Mucosa of stomach (tissue), 1 donor: ENCODE measurements around the gene PRLR.
A peak's percentile ranks its signal among the peaks of the same experiment; 100 is the strongest.
"Not testable (repeated sequence)": the region's sequence is repeated elsewhere in the genome, so short reads cannot be mapped to it uniquely, and the experiment has no call there.

Experiments used
- H3K27me3 ChIP-seq: one replicate; pipeline ENCODE4 v1.7.0; 2013; ENCODE audit warnings: mild to moderate bottlenecking, low read length; ENCODE audit not compliant: control insufficient read depth, insufficient read depth
- H3K36me3 ChIP-seq: one replicate; pipeline ENCODE4 v1.7.0; 2013; ENCODE audit warnings: low read length; ENCODE audit not compliant: control insufficient read depth, insufficient read depth
- H3K4me1 ChIP-seq: one replicate; pipeline ENCODE4 v1.7.0; 2013; ENCODE audit warnings: mild to moderate bottlenecking, low read length; ENCODE audit not compliant: control insufficient read depth, insufficient read depth
- H3K4me3 ChIP-seq: one replicate; pipeline ENCODE4 v1.7.0; 2013; ENCODE audit warnings: low read length
- H3K9ac ChIP-seq: one replicate; pipeline ENCODE4 v1.7.0; 2013; ENCODE audit warnings: mild to moderate bottlenecking, low read length, moderate library complexity
- H3K9me3 ChIP-seq: one replicate; pipeline ENCODE4 v1.7.0; 2013; ENCODE audit warnings: mild to moderate bottlenecking, low read length, moderate library complexity; ENCODE audit not compliant: control insufficient read depth
- donor health status: Pancreatic carcinoma.

The PRLR gene

DNA sequence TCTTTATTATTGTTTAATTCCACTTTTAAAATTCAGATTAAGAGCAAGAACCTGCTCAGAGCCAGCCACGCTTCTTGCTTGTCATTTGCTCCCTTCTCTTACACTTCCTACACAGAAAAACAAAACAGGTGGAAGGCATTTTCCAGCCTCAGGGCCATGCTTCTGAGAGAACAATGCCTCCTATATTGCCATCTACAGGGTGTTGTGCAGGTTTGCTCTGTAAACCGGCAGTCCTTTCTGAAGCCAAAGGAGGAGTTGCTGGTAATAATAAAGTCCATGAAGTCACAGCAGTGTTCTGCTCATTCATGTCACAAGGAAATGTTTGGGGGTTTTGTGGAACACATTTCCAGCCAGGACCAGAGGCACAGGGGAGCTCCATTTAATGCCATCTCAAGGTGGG, 16.1 kb upstream of the PRLR start:
- Histone ChIP-seq H3K9ac (peak overlapping the region; percentile 13), H3K4me3 (no peak overlapping the region), H3K9me3 (no peaks in the 10 kb centered on the region), H3K4me1 (peaks cover 40% of the 10 kb centered on the region), H3K36me3 (no peaks in the 10 kb centered on the region), H3K27me3 (no peaks in the 10 kb centered on the region)

- H3K27me3 ChIP-seq, H3K9ac ChIP-seq, H3K9me3 ChIP-seq, H3K4me3 ChIP-seq, H3K36me3 ChIP-seq: not testable (repeated sequence)
- peaks cover 47% of the 10 kb centered on the region for H3K4me1 ChIP-seq
Observed at GRCh38 chr5:35245371-35245770, 15.1 kb upstream of the PRLR start.

DNA sequence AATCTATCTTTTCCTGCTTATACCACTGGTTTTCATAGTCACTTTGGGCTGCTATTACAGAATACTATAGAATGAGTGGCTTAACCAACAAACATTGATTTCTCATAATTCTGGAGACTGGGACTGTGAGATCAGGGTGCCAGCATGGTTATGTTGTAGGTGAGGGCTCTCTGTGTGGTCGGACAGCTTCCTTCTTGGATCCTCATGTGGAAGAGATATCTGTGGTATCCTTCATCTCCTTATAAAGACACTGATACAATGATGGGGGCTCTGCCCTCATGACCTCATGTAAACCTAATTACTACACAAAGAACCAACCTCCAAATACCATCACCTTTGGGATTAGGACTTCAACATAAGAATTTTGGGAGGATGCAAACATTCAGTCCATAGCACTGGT, 13.9 kb upstream of the PRLR start:
- Histone ChIP-seq H3K36me3 (no peaks in the 10 kb centered on the region), H3K4me1 (peaks cover 51% of the 10 kb centered on the region), H3K27me3 (no peaks in the 10 kb centered on the region), H3K4me3 (no peak overlapping the region), H3K9ac (no peak overlapping the region), H3K9me3 (no peaks in the 10 kb centered on the region)

GRCh38 chr5:35242702-35243258, 12.5 kb upstream of the PRLR start:
- H3K27me3 ChIP-seq: no peaks in the 10 kb centered on the region
- no peak overlapping the region for H3K9ac ChIP-seq
- H3K36me3 ChIP-seq: no peaks in the 10 kb centered on the region
- peaks cover 43% of the 10 kb centered on the region for H3K4me1 ChIP-seq
- H3K9me3 ChIP-seq: no peaks in the 10 kb centered on the region
- no peak overlapping the region for H3K4me3 ChIP-seq

GRCh38 chr5:35240892-35241291, 10.6 kb upstream of the PRLR start:
- no peak overlapping the region for H3K4me3 ChIP-seq
- H3K4me1 ChIP-seq: peaks cover 25% of the 10 kb centered on the region
- no peaks in the 10 kb centered on the region for H3K36me3 ChIP-seq
- no peaks in the 10 kb centered on the region for H3K27me3 ChIP-seq
- no peak overlapping the region for H3K9ac ChIP-seq
- no peaks in the 10 kb centered on the region for H3K9me3 ChIP-seq

DNA sequence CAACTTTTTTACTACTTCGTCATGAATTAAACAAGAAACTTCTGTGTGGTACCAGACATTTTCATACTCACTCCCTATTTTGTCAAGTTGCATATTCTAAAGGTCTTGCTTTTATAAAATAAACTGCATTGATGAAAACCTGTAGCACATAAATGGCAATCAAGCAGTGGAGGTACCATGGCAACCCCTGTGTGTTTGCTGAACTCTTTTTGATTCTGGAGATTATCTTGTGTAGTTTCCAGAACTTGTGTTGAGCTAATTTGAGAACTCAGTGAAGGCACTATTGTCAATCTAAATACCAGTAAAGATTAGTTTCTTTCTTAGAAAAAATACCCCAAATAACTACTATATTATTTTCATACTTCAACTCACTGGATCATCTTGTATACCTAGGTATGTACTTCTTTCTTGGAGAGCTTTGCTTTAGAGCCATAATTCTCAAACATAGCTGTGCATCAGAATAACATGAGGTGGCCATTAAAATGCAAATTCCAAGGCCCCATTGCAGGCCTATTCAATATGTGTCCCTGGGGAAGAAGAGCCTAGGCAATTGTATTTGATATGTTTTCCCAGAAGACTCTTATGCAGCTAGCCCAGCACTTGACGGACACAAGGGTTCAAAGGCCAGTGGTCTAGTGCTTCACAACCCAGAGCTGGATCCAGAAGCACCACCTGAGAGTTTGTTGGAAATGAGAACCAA, 9.8 kb upstream of the PRLR start:
- no peaks in the 10 kb centered on the region for H3K36me3 ChIP-seq
- no peaks in the 10 kb centered on the region for H3K27me3 ChIP-seq
- H3K4me1 ChIP-seq: peaks cover 23% of the 10 kb centered on the region
- no peak overlapping the region for H3K4me3 ChIP-seq
- no peaks in the 10 kb centered on the region for H3K9me3 ChIP-seq
- H3K9ac ChIP-seq: no peak overlapping the region

- no peak overlapping the region for H3K9ac ChIP-seq
- H3K27me3 ChIP-seq: no peaks in the 10 kb centered on the region
- H3K36me3 ChIP-seq: no peaks in the 10 kb centered on the region
- no peak overlapping the region for H3K4me3 ChIP-seq
- no peaks in the 10 kb centered on the region for H3K9me3 ChIP-seq
- H3K4me1 ChIP-seq: peaks cover 19% of the 10 kb centered on the region
Observed at GRCh38 chr5:35239476-35239875, 9.2 kb upstream of the PRLR start.

- Histone ChIP-seq H3K4me3 (no peak overlapping the region), H3K9ac (peak overlapping the region; percentile 2), H3K4me1 (peaks cover 19% of the 10 kb centered on the region), H3K36me3 (no peaks in the 10 kb centered on the region), H3K27me3 (no peaks in the 10 kb centered on the region), H3K9me3 (no peaks in the 10 kb centered on the region)
Observed at GRCh38 chr5:35237580-35238376, 7.5 kb upstream of the PRLR start.

DNA sequence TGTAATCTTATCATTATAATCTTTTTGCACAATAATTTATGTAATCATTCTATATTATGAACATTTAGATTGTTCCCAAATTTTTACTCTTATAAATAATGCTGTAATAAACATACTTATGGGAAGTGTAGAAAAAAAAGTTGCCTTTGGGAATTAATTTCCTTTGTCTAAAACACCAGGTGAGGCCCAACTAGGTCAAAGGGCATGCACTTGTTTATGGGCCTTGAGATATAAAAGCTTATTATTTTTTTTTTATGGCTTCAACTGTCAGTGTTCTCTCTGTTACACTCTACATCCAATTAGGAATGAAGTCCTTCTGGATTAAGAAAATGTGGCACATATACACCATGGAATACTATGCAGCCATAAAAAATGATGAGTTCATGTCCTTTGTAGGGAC, 6.5 kb upstream of the PRLR start:
- no peaks in the 10 kb centered on the region for H3K27me3 ChIP-seq
- no peak overlapping the region for H3K9ac ChIP-seq
- H3K36me3 ChIP-seq: no peaks in the 10 kb centered on the region
- peaks cover 19% of the 10 kb centered on the region for H3K4me1 ChIP-seq
- H3K9me3 ChIP-seq: no peaks in the 10 kb centered on the region
- H3K4me3 ChIP-seq: no peak overlapping the region

- H3K4me3 ChIP-seq: no peak overlapping the region
- no peaks in the 10 kb centered on the region for H3K27me3 ChIP-seq
- H3K9ac ChIP-seq: no peak overlapping the region
- no peaks in the 10 kb centered on the region for H3K9me3 ChIP-seq
- no peaks in the 10 kb centered on the region for H3K36me3 ChIP-seq
- peaks cover 19% of the 10 kb centered on the region for H3K4me1 ChIP-seq
Observed at GRCh38 chr5:35233601-35234000, 3.3 kb upstream of the PRLR start.

DNA sequence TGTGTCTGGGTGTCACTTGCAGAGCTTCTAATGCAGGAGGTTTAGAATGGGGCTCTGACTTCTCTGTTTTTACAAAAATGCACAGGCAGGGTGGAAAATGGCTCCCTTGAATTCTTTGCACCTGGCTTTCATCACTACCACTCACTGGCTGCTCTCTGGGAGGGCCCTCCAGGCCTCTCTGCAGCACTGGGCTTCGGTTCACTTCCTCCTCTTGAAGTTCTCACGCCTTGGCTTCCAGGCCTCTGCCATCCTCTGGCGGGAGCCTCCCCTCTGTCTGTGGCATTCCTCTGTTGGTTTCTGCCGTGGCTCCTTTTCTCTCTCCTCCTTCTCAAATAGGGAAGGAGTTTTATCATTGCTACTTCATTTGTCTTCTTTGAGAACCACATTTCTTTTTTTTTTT, 2.8 kb upstream of the PRLR start:
- Histone ChIP-seq H3K27me3 (no peaks in the 10 kb centered on the region), H3K9me3 (no peaks in the 10 kb centered on the region), H3K36me3 (no peaks in the 10 kb centered on the region), H3K4me3 (no peak overlapping the region), H3K9ac (no peak overlapping the region), H3K4me1 (peaks cover 19% of the 10 kb centered on the region)

DNA sequence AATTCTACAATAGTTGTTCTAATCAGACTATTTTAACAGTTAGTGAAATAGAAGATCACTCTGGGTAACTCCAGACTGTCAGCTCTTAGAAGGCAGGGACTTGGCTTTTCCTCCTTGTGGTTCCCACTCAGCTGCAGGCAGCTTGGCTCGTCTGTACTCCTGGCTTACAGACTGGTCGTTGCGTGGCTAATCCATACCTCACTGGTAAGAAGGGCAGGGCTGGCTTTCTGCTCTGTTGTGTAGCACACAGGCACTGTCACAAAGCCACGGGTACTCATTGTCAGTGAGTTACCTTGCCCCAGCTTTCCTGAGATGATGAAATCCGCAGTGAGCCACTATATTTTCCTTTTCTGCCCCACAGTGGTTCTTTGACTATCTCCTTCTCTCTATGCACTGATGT, 1.8 kb upstream of the PRLR start:
- Histone ChIP-seq H3K36me3 (no peaks in the 10 kb centered on the region), H3K9ac (no peak overlapping the region), H3K4me3 (no peak overlapping the region), H3K4me1 (peaks cover 16% of the 10 kb centered on the region), H3K27me3 (no peaks in the 10 kb centered on the region), H3K9me3 (no peaks in the 10 kb centered on the region)
